ENCODE measurements around the gene KCNIP1.

The KCNIP1 gene

GRCh38 chr5:170606941-170607340, 103.1 kb downstream of the KCNIP1 start:
- Histone ChIP-seq H3K4me3 (ENCODE audit: low read length) (no peak overlapping the region), H3K79me2 (ENCODE audit: control insufficient read depth, insufficient read depth, low read length) (no peaks in the 10 kb centered on the region), H3K9ac (ENCODE audit: low read length) (no peak overlapping the region), H3K4me2 (ENCODE audit: low read length) (no peak overlapping the region), H3K36me3 (ENCODE audit: control insufficient read depth, insufficient read depth, low read length) (no peaks in the 10 kb centered on the region), H3K4ac (ENCODE audit: low read depth, low read length) (no peak overlapping the region), H3K79me1 (ENCODE audit: low read length) (no peaks in the 10 kb centered on the region), H3K27ac (ENCODE audit: low read depth, low read length) (no peak overlapping the region), H4K5ac (ENCODE audit: low read length) (no peak overlapping the region), H4K8ac (ENCODE audit: low read depth, low read length) (no peak overlapping the region), H2BK15ac (replicated peaks; ENCODE audit: low read depth) (no peak overlapping the region), H3K23ac (ENCODE audit: low read length) (no peak overlapping the region), H2BK5ac (ENCODE audit: low read length) (no peak overlapping the region), H3K18ac (ENCODE audit: low read length) (no peak overlapping the region), H2AK5ac (ENCODE audit: low read length) (no peak overlapping the region), H3K4me1 (ENCODE audit: control insufficient read depth, low read depth, low read length) (peaks cover 4% of the 10 kb centered on the region), H2BK120ac (ENCODE audit: low read depth, low read length) (no peak overlapping the region), H3K56ac (ENCODE audit: low read length) (no peak overlapping the region), H3K27me3 (ENCODE audit: insufficient read depth, low read length, poor library complexity) (no peaks in the 10 kb centered on the region)
- no peak for DNase-seq
- WGBS (ENCODE audit: extremely low coverage, insufficient coverage, low lambda C conversion rate) = no CpG with 5 or more reads among the region's 9 CpGs

- Histone ChIP-seq H4K5ac (ENCODE audit: low read length) (no peak overlapping the region), H3K27me3 (ENCODE audit: insufficient read depth, low read length, poor library complexity) (no peaks in the 10 kb centered on the region)
Measured at GRCh38 chr5:170611449-170612090, 107.8 kb downstream of the KCNIP1 start.

GRCh38 chr5:170612256-170612678, 108.4 kb downstream of the KCNIP1 start:
- no CpG with 5 or more reads among the region's 6 CpGs for WGBS (ENCODE audit: extremely low coverage, insufficient coverage, low lambda C conversion rate)
- DNase-seq = peak; percentile 72
- Histone ChIP-seq H3K23ac (ENCODE audit: low read length) (no peak overlapping the region), H4K5ac (ENCODE audit: low read length) (no peak overlapping the region), H2BK15ac (replicated peaks; ENCODE audit: low read depth) (no peak overlapping the region), H3K4me2 (ENCODE audit: low read length) (no peak overlapping the region), H3K79me2 (ENCODE audit: control insufficient read depth, insufficient read depth, low read length) (no peaks in the 10 kb centered on the region), H3K9ac (ENCODE audit: low read length) (no peak overlapping the region), H3K4me3 (ENCODE audit: low read length) (no peak overlapping the region), H4K8ac (ENCODE audit: low read depth, low read length) (no peak overlapping the region), H3K36me3 (ENCODE audit: control insufficient read depth, insufficient read depth, low read length) (no peaks in the 10 kb centered on the region), H3K27me3 (ENCODE audit: insufficient read depth, low read length, poor library complexity) (no peaks in the 10 kb centered on the region), H3K4me1 (ENCODE audit: control insufficient read depth, low read depth, low read length) (no peaks in the 10 kb centered on the region), H3K18ac (ENCODE audit: low read length) (no peak overlapping the region), H2BK5ac (ENCODE audit: low read length) (no peak overlapping the region), H2AK5ac (ENCODE audit: low read length) (no peak overlapping the region), H3K56ac (ENCODE audit: low read length) (no peak overlapping the region), H3K79me1 (ENCODE audit: low read length) (no peaks in the 10 kb centered on the region), H3K4ac (ENCODE audit: low read depth, low read length) (no peak overlapping the region), H2BK120ac (ENCODE audit: low read depth, low read length) (no peak overlapping the region), H3K27ac (ENCODE audit: low read depth, low read length) (no peak overlapping the region)

More at GRCh38 chr5:170611449-170612090, 107.8 kb downstream of the KCNIP1 start:
- no peak overlapping the region for H3K18ac ChIP-seq (ENCODE audit: low read length)
- H2AK5ac ChIP-seq (ENCODE audit: low read length) = no peak overlapping the region
- no peak overlapping the region for H3K27ac ChIP-seq (ENCODE audit: low read depth, low read length)
- H3K36me3 ChIP-seq (ENCODE audit: control insufficient read depth, insufficient read depth, low read length) = no peaks in the 10 kb centered on the region
- no peak overlapping the region for H3K4me2 ChIP-seq (ENCODE audit: low read length)
- no peak overlapping the region for H3K4me3 ChIP-seq (ENCODE audit: low read length)
- WGBS (ENCODE audit: extremely low coverage, insufficient coverage, low lambda C conversion rate) = no CpG with 5 or more reads among the region's 6 CpGs
- H3K9ac ChIP-seq (ENCODE audit: low read length) = no peak overlapping the region
- H4K8ac ChIP-seq (ENCODE audit: low read depth, low read length) = no peak overlapping the region
- H3K79me1 ChIP-seq (ENCODE audit: low read length) = no peaks in the 10 kb centered on the region
- no peak overlapping the region for H2BK120ac ChIP-seq (ENCODE audit: low read depth, low read length)
- no peaks in the 10 kb centered on the region for H3K79me2 ChIP-seq (ENCODE audit: control insufficient read depth, insufficient read depth, low read length)
- H3K56ac ChIP-seq (ENCODE audit: low read length) = no peak overlapping the region
- H2BK5ac ChIP-seq (ENCODE audit: low read length) = no peak overlapping the region
- no peak for DNase-seq
- no peak overlapping the region for H3K4ac ChIP-seq (ENCODE audit: low read depth, low read length)
- no peaks in the 10 kb centered on the region for H3K4me1 ChIP-seq (ENCODE audit: control insufficient read depth, low read depth, low read length)
- no peak overlapping the region for H2BK15ac ChIP-seq (replicated peaks; ENCODE audit: low read depth)
- no peak overlapping the region for H3K23ac ChIP-seq (ENCODE audit: low read length)

GRCh38 chr5:170614065-170614490, 110.3 kb downstream of the KCNIP1 start:
- H4K8ac ChIP-seq (ENCODE audit: low read depth, low read length) = no peak overlapping the region
- H2AK5ac ChIP-seq (ENCODE audit: low read length) = no peak overlapping the region
- H3K79me2 ChIP-seq (ENCODE audit: control insufficient read depth, insufficient read depth, low read length) = no peaks in the 10 kb centered on the region
- no peak overlapping the region for H3K4me2 ChIP-seq (ENCODE audit: low read length)
- H3K18ac ChIP-seq (ENCODE audit: low read length) = no peak overlapping the region
- H3K36me3 ChIP-seq (ENCODE audit: control insufficient read depth, insufficient read depth, low read length) = no peaks in the 10 kb centered on the region
- no peaks in the 10 kb centered on the region for H3K27me3 ChIP-seq (ENCODE audit: insufficient read depth, low read length, poor library complexity)
- no peak overlapping the region for H3K56ac ChIP-seq (ENCODE audit: low read length)
- no CpG with 5 or more reads among the region's 5 CpGs for WGBS (ENCODE audit: extremely low coverage, insufficient coverage, low lambda C conversion rate)
- H3K9ac ChIP-seq (ENCODE audit: low read length) = no peak overlapping the region
- peak; percentile 37 for DNase-seq
- H3K4me1 ChIP-seq (ENCODE audit: control insufficient read depth, low read depth, low read length) = no peaks in the 10 kb centered on the region
- H2BK15ac ChIP-seq (replicated peaks; ENCODE audit: low read depth) = no peak overlapping the region
- no peak overlapping the region for H4K5ac ChIP-seq (ENCODE audit: low read length)
- H3K4me3 ChIP-seq (ENCODE audit: low read length) = no peak overlapping the region
- H3K23ac ChIP-seq (ENCODE audit: low read length) = no peak overlapping the region
- H2BK5ac ChIP-seq (ENCODE audit: low read length) = no peak overlapping the region
- no peaks in the 10 kb centered on the region for H3K79me1 ChIP-seq (ENCODE audit: low read length)
- no peak overlapping the region for H2BK120ac ChIP-seq (ENCODE audit: low read depth, low read length)
- H3K4ac ChIP-seq (ENCODE audit: low read depth, low read length) = no peak overlapping the region
- H3K27ac ChIP-seq (ENCODE audit: low read depth, low read length) = no peak overlapping the region

- Histone ChIP-seq H3K27ac (ENCODE audit: low read depth, low read length) (no peak overlapping the region), H3K18ac (ENCODE audit: low read length) (no peak overlapping the region), H3K9ac (ENCODE audit: low read length) (no peak overlapping the region), H2AK5ac (ENCODE audit: low read length) (no peak overlapping the region), H4K5ac (ENCODE audit: low read length) (no peak overlapping the region), H2BK120ac (ENCODE audit: low read depth, low read length) (no peak overlapping the region), H3K23ac (ENCODE audit: low read length) (no peak overlapping the region), H3K36me3 (ENCODE audit: control insufficient read depth, insufficient read depth, low read length) (no peaks in the 10 kb centered on the region), H3K56ac (ENCODE audit: low read length) (no peak overlapping the region), H3K27me3 (ENCODE audit: insufficient read depth, low read length, poor library complexity) (no peaks in the 10 kb centered on the region), H3K79me2 (ENCODE audit: control insufficient read depth, insufficient read depth, low read length) (no peaks in the 10 kb centered on the region), H3K4me2 (ENCODE audit: low read length) (no peak overlapping the region), H3K4me1 (ENCODE audit: control insufficient read depth, low read depth, low read length) (no peaks in the 10 kb centered on the region), H4K8ac (ENCODE audit: low read depth, low read length) (no peak overlapping the region), H3K79me1 (ENCODE audit: low read length) (no peaks in the 10 kb centered on the region), H2BK15ac (replicated peaks; ENCODE audit: low read depth) (no peak overlapping the region), H2BK5ac (ENCODE audit: low read length) (no peak overlapping the region), H3K4ac (ENCODE audit: low read depth, low read length) (no peak overlapping the region), H3K4me3 (ENCODE audit: low read length) (no peak overlapping the region)
- DNase-seq = peak; percentile 32
- no CpG with 5 or more reads among the region's 7 CpGs for WGBS (ENCODE audit: extremely low coverage, insufficient coverage, low lambda C conversion rate)
Measured at GRCh38 chr5:170614720-170615119, 110.9 kb downstream of the KCNIP1 start.
